MCF 10A (cell line): ENCODE measurements around the gene TENT4B. TPM values are rescaled to one million over a fixed set of nuclear protein-coding genes. Genes with fewer than 3 reads are reported as not detected.

ENCODE experiments used
- BruUV-seq: library from RNA; stranded (reverse); fragments of 400-500 nt; replicated peaks from 2 replicates; lab custom pipeline; 2021; lab: Mats Ljungman, UMichigan
- CTCF ChIA-PET: fragments of 300-600 bp; sonication (Branson Sonifier 250); formaldehyde crosslinking; extraction: SDS; loops from one replicate; lab custom pipeline; 2021; ENCODE audit warnings: antibody characterized with exemption, inconsistent platforms; lab: Yijun Ruan, JAX
- POLR2A ChIA-PET: fragments of 300-600, 350-650 bp; sonication (Branson Sonifier 250); formaldehyde crosslinking; extraction: SDS; loops from one replicate; lab custom pipeline; 2020; ENCODE audit warnings: antibody characterized with exemption, inconsistent platforms; lab: Yijun Ruan, JAX
- DNase-seq: peaks from one replicate; pipeline ENCODE4 v3.0.0-alpha.2; 2018; ENCODE audit not compliant: unreplicated experiment
- H3K27ac Mint-ChIP-seq: one replicate; pipeline ENCODE4 v1.8.0; 2022; ENCODE audit warnings: mild to moderate bottlenecking, low read depth, mixed read lengths; ENCODE audit not compliant: unreplicated experiment
- H3K27me3 Mint-ChIP-seq: one replicate; pipeline ENCODE4 v1.8.0; 2022; ENCODE audit warnings: mixed read lengths; ENCODE audit not compliant: insufficient read depth, unreplicated experiment
- H3K36me3 Mint-ChIP-seq: one replicate; pipeline ENCODE4 v1.8.0; 2022; ENCODE audit warnings: mild to moderate bottlenecking, moderate library complexity, mixed read lengths; ENCODE audit not compliant: insufficient read depth, unreplicated experiment
- H3K4me1 Mint-ChIP-seq: one replicate; pipeline ENCODE4 v1.8.0; 2022; ENCODE audit warnings: mixed read lengths; ENCODE audit not compliant: insufficient read depth, unreplicated experiment
- H3K4me3 Mint-ChIP-seq: one replicate; pipeline ENCODE4 v1.8.0; 2022; ENCODE audit warnings: mild to moderate bottlenecking, moderate library complexity, mixed read lengths; ENCODE audit not compliant: unreplicated experiment
- H3K9me3 Mint-ChIP-seq: one replicate; pipeline ENCODE4 v1.8.0; 2022; ENCODE audit warnings: mixed read lengths; ENCODE audit not compliant: unreplicated experiment
- CTCF ChIP-seq: fragments of 200-600 bp; IDR thresholded peaks from one replicate; pipeline ENCODE4 v1.8.0; 2022; ENCODE audit warnings: antibody characterized with exemption, mild to moderate bottlenecking; ENCODE audit not compliant: unreplicated experiment
- intact Hi-C: fragments of 100-400 bp; cut with micrococcal nuclease; formaldehyde crosslinking; loops from 2 replicates; pipeline ENCODE4 v1.14.1; 2022
- total RNA-seq: library from RNA; stranded (reverse); gene quantifications from 2 replicates; pipeline ENCODE4 v1.2.3, GENCODE V29; 2022

Gene TENT4B
- total RNA-seq, 1 experiment from 2014 or later: 12.1 TPM

DNA sequence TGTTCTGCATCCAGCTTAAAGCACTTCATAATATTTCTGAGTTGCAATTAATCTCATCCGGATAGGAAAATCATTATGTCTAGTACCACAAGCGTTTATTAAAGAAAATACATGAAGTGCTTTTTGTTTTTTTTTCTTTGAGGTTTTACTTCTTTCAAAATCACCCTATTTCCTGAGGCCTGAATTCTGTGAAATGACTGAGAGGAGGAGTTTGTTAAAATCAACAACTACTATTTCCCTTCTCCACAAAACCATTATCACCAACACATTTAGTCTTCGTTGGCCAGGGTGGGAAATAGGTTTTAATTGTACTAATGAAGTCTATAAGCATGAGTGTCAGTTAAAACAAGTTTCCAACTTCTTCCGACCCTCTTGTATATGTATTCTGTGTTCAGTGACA is 62.6 kb downstream of the TENT4B start:
- intact Hi-C loops: no loop called here
- POLR2A ChIA-PET: interaction anchor here (1.2 kb wide), 1 partner anchor 190 kb away, joined by 3 read pairs; no protein-coding TSS in a partner anchor
- CTCF ChIA-PET: interaction anchor here (0.6 to 1.8 kb wide), 5 partner anchors 12 to 191 kb away, joined by 3 to 5 read pairs (median 3); partner anchors contain the start of gene CNEP1R1

GRCh38 chr16:50216231-50216630 is 63.1 kb downstream of the TENT4B start:
- intact Hi-C loops: no loop called here
- Mint-ChIP-seq H3K27me3 (no peaks in the 10 kb centered on the region), H3K36me3 (peaks cover 55% of the 10 kb centered on the region), H3K4me3 (no peak overlapping the region), H3K27ac (no peak overlapping the region), H3K4me1 (no peaks in the 10 kb centered on the region), H3K9me3 (no peaks in the 10 kb centered on the region)
- DNase-seq: no peak
- no TSS peak for BruUV-seq
- ChIA-PET CTCF (interaction anchor here (1.1 kb wide), 1 partner anchor 12 kb away, joined by 3 read pairs; no protein-coding TSS in a partner anchor), POLR2A (interaction anchor here (1.2 kb wide), 1 partner anchor 190 kb away, joined by 3 read pairs; no protein-coding TSS in a partner anchor)
- TF ChIP-seq CTCF: no peak

More for the DNA sequence above, 62.6 kb downstream of the TENT4B start:
- H3K27ac Mint-ChIP-seq: no peak overlapping the region
- no peak for DNase-seq
- no peaks in the 10 kb centered on the region for H3K27me3 Mint-ChIP-seq
- BruUV-seq: no TSS peak
- peaks cover 61% of the 10 kb centered on the region for H3K36me3 Mint-ChIP-seq
- no peak for TF ChIP-seq CTCF
- no peak overlapping the region for H3K4me3 Mint-ChIP-seq
- peaks cover 2% of the 10 kb centered on the region for H3K4me1 Mint-ChIP-seq
- no peaks in the 10 kb centered on the region for H3K9me3 Mint-ChIP-seq

- no peak for TF ChIP-seq CTCF
- intact Hi-C loops: no loop called here
- H3K27me3 Mint-ChIP-seq: no peaks in the 10 kb centered on the region
- no peak overlapping the region for H3K4me3 Mint-ChIP-seq
- no peak for DNase-seq
- H3K9me3 Mint-ChIP-seq: no peaks in the 10 kb centered on the region
- BruUV-seq: no TSS peak
- no peaks in the 10 kb centered on the region for H3K4me1 Mint-ChIP-seq
- CTCF ChIA-PET: interaction anchor here (0.6 kb wide), 1 partner anchor 197 kb away, joined by 5 read pairs; no protein-coding TSS in a partner anchor
- no peak overlapping the region for H3K27ac Mint-ChIP-seq
- peaks cover 52% of the 10 kb centered on the region for H3K36me3 Mint-ChIP-seq
- POLR2A ChIA-PET: no interaction called here
Measured at GRCh38 chr16:50219402-50219975, 66.4 kb downstream of the TENT4B start.

GRCh38 chr16:50224286-50224685 is 71.2 kb downstream of the TENT4B start:
- BruUV-seq: no TSS peak
- ChIA-PET CTCF (interaction anchor here (1.6 kb wide), 1 partner anchor 13 kb away, joined by 6 read pairs; no protein-coding TSS in a partner anchor), POLR2A (interaction anchor here (0.6 to 0.7 kb wide), 2 partner anchors 13 to 17 kb away, joined by 3 read pairs; no protein-coding TSS in a partner anchor)
- Mint-ChIP-seq H3K4me3 (no peak overlapping the region), H3K4me1 (no peaks in the 10 kb centered on the region), H3K27me3 (no peaks in the 10 kb centered on the region), H3K27ac (no peak overlapping the region), H3K9me3 (no peaks in the 10 kb centered on the region), H3K36me3 (peaks cover 62% of the 10 kb centered on the region)
- intact Hi-C loops: no loop called here
- no peak for DNase-seq
- TF ChIP-seq CTCF: no peak
